Neutrophil (primary cell): Measurements from ENCODE around the gene COL26A1.
"Not testable (repeated sequence)": the region's sequence is repeated elsewhere in the genome, so short reads cannot be mapped to it uniquely, and the experiment has no call there.

Source experiments
- H3K27ac ChIP-seq: fragments of 200-600 bp; sonication (generic); 2 replicates; pipeline ENCODE4 v1.5.1; 2016; ENCODE audit warnings: mild to moderate bottlenecking, moderate library complexity
- H3K27me3 ChIP-seq: fragments of 200-600 bp; sonication (generic); 2 replicates; pipeline ENCODE4 v1.6.0; 2016; ENCODE audit warnings: mild to moderate bottlenecking
- H3K36me3 ChIP-seq: fragments of 200-600 bp; sonication (generic); 2 replicates; pipeline ENCODE4 v1.5.1; 2017
- H3K4me1 ChIP-seq, 2 experiments: fragments of 200-600 bp in 1 of 2; sonication (generic) in 1 of 2; 1 replicate in 1 of 2; 2 replicates in 1 of 2; pipeline versions ENCODE4 v1.5.1 to v1.6.1; 2013 to 2016; ENCODE audit warnings: low read depth in 1 of 2, low read length in 1 of 2, mild to moderate bottlenecking in 1 of 2, moderate library complexity in 1 of 2; ENCODE audit not compliant: control insufficient read depth in 1 of 2, insufficient read depth in 1 of 2
- H3K4me3 ChIP-seq, 2 experiments: fragments of 200-600 bp in 1 of 2; sonication (generic) in 1 of 2; 1 replicate in 1 of 2; 2 replicates in 1 of 2; pipeline ENCODE4 v1.5.1; 2013 to 2016; ENCODE audit warnings: low read depth in 1 of 2, low read length in 1 of 2, mild to moderate bottlenecking in 1 of 2, moderate library complexity in 1 of 2
- H3K9me3 ChIP-seq: fragments of 200-600 bp; sonication (generic); 2 replicates; pipeline ENCODE4 v1.5.1; 2016
- TF ChIP-seq, protein P1 (sequence below): fragments of 200-600 bp; sonication (generic); IDR thresholded peaks from 2 replicates; pipeline ENCODE4 v1.5.1; 2016; ENCODE audit warnings: antibody characterized with exemption

Gene COL26A1

GRCh38 chr7:101488826-101489572 is 126.3 kb downstream of the COL26A1 start:
- H3K9me3 ChIP-seq = no peaks in the 10 kb centered on the region
- H3K27ac ChIP-seq = no peak overlapping the region
- TF ChIP-seq, protein P1, sequence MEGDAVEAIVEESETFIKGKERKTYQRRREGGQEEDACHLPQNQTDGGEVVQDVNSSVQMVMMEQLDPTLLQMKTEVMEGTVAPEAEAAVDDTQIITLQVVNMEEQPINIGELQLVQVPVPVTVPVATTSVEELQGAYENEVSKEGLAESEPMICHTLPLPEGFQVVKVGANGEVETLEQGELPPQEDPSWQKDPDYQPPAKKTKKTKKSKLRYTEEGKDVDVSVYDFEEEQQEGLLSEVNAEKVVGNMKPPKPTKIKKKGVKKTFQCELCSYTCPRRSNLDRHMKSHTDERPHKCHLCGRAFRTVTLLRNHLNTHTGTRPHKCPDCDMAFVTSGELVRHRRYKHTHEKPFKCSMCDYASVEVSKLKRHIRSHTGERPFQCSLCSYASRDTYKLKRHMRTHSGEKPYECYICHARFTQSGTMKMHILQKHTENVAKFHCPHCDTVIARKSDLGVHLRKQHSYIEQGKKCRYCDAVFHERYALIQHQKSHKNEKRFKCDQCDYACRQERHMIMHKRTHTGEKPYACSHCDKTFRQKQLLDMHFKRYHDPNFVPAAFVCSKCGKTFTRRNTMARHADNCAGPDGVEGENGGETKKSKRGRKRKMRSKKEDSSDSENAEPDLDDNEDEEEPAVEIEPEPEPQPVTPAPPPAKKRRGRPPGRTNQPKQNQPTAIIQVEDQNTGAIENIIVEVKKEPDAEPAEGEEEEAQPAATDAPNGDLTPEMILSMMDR = no peak
- no peak overlapping the region for H3K4me3 ChIP-seq
- H3K4me1 ChIP-seq = no peaks in the 10 kb centered on the region
- no peaks in the 10 kb centered on the region for H3K36me3 ChIP-seq
- H3K27me3 ChIP-seq = no peaks in the 10 kb centered on the region

- not testable (repeated sequence) for H3K9me3 ChIP-seq, H3K36me3 ChIP-seq, H3K4me1 ChIP-seq, H3K4me3 ChIP-seq, H3K27me3 ChIP-seq, H3K27ac ChIP-seq
Observed at GRCh38 chr7:101490439-101490838, 127.8 kb downstream of the COL26A1 start.

- not testable (repeated sequence) for H3K4me3 ChIP-seq, H3K4me1 ChIP-seq, H3K27ac ChIP-seq, H3K9me3 ChIP-seq, H3K27me3 ChIP-seq, H3K36me3 ChIP-seq
Observed at GRCh38 chr7:101491442-101491841, 128.8 kb downstream of the COL26A1 start.

GRCh38 chr7:101494602-101495329 is 132.1 kb downstream of the COL26A1 start:
- TF ChIP-seq, protein P1 = no peak
- Histone ChIP-seq H3K4me1 (no peaks in the 10 kb centered on the region), H3K4me3 (no peak overlapping the region), H3K9me3 (no peaks in the 10 kb centered on the region), H3K36me3 (no peaks in the 10 kb centered on the region), H3K27ac (no peak overlapping the region), H3K27me3 (no peaks in the 10 kb centered on the region)

GRCh38 chr7:101496017-101496416 is 133.3 kb downstream of the COL26A1 start:
- no peaks in the 10 kb centered on the region for H3K27me3 ChIP-seq
- TF ChIP-seq, protein P1 = no peak

GRCh38 chr7:101501351-101501750 is 138.7 kb downstream of the COL26A1 start:
- no peak overlapping the region for H3K4me3 ChIP-seq
- H3K4me1 ChIP-seq = peaks cover 0 to 4% of the 10 kb centered on the region in 2 experiments
- no peaks in the 10 kb centered on the region for H3K9me3 ChIP-seq
- no peaks in the 10 kb centered on the region for H3K27me3 ChIP-seq
- H3K27ac ChIP-seq = no peak overlapping the region
- TF ChIP-seq, protein P1 = no peak
- H3K36me3 ChIP-seq = no peaks in the 10 kb centered on the region

More at GRCh38 chr7:101496017-101496416, 133.3 kb downstream of the COL26A1 start:
- Histone ChIP-seq H3K4me3 (no peak overlapping the region), H3K9me3 (no peaks in the 10 kb centered on the region), H3K4me1 (no peaks in the 10 kb centered on the region), H3K27ac (no peak overlapping the region), H3K36me3 (no peaks in the 10 kb centered on the region)
